COLO668 (cell line): ENCODE results near the gene SLC6A7.

ENCODE experiments used
- DNase-seq: peaks from one replicate; lab custom pipeline; 2025; ENCODE audit not compliant: unreplicated experiment; lab: John Stamatoyannopoulos, UW

Gene SLC6A7

GRCh38 chr5:150257424-150257823 lies 67.6 kb downstream of the SLC6A7 start:
- no peak for DNase-seq

GRCh38 chr5:150258130-150258529 lies 68.3 kb downstream of the SLC6A7 start:
- no peak for DNase-seq
